HG03025 (cell line): ENCODE measurements around the gene PCDHGC4.

Experiments used
- ATAC-seq: cut with Tn5 transposase; IDR thresholded peaks from one replicate; pipeline ENCODE4 v1.9.1; 2021; ENCODE audit warnings: mild to moderate bottlenecking, moderate library complexity; ENCODE audit not compliant: unreplicated experiment, low FRiP score

The PCDHGC4 gene

GRCh38 chr5:141489841-141490240 is 5.0 kb downstream of the PCDHGC4 start:
- ATAC-seq = no peak

- ATAC-seq = no peak
These were observed 5.4 kb downstream of the PCDHGC4 start for GRCh38 chr5:141490271-141490670.

DNA sequence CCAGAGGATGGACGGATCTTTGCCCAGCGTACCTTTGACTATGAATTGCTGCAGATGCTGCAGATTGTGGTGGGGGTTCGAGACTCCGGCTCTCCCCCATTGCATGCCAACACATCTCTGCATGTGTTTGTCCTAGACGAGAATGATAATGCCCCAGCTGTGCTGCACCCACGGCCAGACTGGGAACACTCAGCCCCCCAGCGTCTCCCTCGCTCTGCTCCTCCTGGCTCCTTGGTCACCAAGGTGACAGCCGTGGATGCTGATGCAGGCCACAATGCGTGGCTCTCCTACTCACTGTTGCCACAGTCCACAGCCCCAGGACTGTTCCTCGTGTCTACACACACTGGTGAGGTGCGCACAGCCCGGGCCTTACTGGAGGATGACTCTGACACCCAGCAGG is 5.9 kb downstream of the PCDHGC4 start:
- no peak for ATAC-seq

- no peak for ATAC-seq
These were observed 6.7 kb downstream of the PCDHGC4 start for GRCh38 chr5:141491323-141492167.

DNA sequence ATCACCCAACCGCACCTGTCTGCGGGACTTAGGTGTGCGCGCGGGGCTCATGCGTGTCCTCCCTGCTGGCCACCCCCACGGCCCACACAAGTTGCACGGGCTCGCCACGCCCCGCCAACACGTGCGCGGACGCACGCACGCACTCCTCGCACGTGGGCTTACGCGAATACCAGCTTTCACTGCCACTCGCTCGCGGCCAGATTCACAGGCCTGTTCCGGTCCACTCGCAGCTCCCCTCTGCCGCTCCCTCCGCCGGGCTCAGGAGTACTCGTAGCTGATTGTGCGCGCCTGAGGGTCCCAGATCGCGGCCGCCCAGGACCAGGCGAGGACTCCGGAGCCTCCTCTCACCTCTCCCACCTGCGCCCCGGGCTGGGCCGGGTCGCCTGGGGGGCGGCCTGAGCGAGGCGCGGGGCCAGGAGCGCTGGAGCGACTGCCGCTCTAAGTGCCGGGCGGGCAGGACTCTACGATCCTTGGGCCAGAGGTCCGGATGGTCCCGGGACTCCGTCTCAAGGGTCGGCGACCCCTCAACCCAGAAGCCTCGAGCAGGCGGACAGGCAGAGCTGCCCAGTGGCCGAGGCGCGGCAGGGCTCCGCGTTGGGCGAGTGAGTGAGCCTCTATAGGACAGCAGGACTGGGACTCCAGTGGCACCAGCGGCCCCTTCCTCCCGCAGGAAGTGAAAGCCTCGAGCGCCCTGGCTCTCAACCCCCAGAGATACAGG is 7.5 kb downstream of the PCDHGC4 start:
- no peak for ATAC-seq

GRCh38 chr5:141493500-141494422 is 8.9 kb downstream of the PCDHGC4 start:
- ATAC-seq = no peak

DNA sequence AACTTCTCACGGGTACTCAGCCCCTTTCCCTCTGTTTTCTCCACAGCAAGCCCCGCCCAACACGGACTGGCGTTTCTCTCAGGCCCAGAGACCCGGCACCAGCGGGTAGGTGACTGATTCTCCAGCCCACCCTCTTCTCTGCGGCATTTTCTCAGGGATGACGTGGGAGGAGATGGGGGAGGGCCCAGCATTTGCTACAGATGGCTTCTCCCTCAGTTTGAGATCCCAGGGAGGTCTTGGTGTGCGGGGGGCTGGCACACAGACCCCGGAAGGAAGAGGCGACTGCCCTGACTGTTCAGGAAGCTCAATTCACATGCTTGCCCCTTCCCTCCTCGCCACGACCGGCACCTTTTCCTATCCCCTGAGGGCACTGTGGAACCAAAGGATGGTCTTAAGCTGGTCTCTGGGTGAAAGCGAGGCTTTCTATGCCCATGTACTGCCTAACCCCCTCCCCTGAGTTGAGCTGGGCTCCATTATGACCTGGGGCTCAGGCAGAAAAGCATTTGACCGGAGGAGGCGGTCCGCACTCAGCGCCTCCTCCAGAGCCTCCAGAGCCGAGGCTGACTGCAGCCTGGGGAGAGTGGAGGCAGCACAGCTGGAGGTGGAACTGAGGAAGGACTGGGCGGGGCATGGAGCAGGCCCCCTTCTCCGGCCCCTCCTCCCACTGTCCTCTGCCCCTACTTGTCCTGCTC is 10.1 kb downstream of the PCDHGC4 start:
- no peak for ATAC-seq

GRCh38 chr5:141495453-141495811 is 10.6 kb downstream of the PCDHGC4 start:
- no peak for ATAC-seq

DNA sequence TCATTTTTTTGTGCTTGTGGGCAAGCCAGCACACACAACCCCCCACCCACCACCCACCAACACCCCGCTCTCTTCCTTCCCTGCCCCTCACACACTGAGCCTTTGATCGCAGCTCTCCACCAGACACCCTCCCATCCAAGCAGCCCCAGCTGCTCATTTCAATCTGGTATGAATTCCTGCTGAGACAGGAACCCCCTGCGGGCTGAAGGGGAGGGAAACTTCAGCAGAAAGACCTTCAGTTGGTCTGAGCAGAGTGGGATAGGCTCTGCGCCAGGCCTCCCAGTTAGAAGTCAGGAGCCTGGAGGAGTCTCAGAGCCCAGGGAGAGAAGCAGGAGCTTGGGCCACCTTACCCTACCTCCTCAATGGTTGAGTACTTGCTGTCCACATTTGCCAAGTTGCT is 11.2 kb downstream of the PCDHGC4 start:
- ATAC-seq = no peak

DNA sequence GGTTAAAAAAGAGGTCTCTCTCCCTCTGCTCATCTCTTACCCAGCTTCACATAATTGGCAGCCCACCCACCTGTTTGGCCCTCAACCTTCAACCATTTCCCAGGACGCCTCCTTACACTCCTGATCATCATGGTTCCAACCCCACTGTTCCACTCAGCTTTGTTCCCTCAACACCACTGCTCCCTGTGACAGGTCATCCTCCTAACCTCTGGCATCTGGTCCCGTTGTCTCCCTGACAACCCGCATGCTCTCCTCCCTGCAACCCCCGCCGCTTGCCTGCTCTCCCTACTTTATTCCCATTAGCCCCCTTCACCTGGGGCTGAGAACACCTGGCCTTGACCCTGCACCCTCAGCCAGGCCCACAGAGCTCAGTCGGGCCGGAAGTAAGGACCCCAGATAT is 16.9 kb downstream of the PCDHGC4 start:
- ATAC-seq = no peak

DNA sequence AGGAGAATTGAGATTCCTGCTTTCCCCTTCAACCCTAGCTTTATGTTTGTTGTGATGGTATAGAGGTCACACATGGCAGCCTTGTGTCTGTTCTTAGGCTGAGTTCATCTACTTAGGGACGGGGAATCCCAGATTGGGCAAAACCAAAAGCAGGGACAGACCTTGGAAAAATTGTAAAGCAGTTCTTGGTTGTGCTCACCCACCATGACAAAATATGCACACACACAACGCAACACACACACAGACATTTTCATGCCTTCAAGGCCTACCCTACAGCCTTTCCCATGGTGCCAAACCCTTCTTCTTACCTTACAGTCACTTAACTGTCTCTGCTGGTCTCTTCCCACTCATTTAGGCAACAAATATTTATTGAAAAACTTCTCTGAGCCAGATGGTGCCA is 18.9 kb downstream of the PCDHGC4 start:
- ATAC-seq = no peak

- no peak for ATAC-seq
These were observed 19.4 kb downstream of the PCDHGC4 start for GRCh38 chr5:141504216-141504615.

DNA sequence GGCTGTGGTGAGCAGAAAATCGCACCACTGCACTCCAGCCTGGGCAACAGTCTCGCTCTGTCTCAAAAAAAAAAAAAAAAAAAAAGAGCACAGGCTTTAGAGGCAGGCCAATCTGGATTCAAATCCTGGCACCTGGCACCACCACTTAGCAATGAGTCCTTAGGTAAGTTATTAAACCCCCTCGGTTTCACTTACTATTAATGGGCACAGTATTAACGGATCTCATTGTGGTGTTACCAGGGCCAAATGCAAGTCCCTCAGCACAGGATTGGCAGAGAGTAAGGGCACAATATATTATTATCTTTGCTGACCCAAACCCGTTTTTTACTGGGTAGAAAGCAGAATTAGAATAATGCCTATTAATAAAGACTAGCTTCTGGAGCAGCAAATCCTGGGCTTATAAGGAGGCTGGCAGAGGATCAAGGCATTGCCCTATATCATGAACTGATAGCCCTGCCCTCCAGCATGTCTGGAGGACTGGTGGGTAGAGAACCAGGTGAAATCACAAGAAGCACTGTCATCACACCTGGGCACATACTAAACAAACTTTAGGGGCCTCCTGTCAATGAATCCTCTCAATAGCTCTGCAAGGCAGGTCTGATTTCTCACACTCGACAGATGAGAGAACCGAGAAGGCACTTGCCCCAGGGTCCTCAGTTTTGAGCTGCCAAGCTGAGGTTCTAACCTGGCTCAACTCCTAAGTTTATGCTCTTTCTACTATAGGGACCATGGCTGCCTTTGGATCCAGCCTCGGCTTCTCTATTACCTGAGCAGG is 21.7 kb downstream of the PCDHGC4 start:
- ATAC-seq = no peak

- ATAC-seq = peak; percentile 52
These were observed 22.7 kb downstream of the PCDHGC4 start for GRCh38 chr5:141507387-141508091.

GRCh38 chr5:141508440-141508797 is 23.6 kb downstream of the PCDHGC4 start:
- ATAC-seq = no peak

DNA sequence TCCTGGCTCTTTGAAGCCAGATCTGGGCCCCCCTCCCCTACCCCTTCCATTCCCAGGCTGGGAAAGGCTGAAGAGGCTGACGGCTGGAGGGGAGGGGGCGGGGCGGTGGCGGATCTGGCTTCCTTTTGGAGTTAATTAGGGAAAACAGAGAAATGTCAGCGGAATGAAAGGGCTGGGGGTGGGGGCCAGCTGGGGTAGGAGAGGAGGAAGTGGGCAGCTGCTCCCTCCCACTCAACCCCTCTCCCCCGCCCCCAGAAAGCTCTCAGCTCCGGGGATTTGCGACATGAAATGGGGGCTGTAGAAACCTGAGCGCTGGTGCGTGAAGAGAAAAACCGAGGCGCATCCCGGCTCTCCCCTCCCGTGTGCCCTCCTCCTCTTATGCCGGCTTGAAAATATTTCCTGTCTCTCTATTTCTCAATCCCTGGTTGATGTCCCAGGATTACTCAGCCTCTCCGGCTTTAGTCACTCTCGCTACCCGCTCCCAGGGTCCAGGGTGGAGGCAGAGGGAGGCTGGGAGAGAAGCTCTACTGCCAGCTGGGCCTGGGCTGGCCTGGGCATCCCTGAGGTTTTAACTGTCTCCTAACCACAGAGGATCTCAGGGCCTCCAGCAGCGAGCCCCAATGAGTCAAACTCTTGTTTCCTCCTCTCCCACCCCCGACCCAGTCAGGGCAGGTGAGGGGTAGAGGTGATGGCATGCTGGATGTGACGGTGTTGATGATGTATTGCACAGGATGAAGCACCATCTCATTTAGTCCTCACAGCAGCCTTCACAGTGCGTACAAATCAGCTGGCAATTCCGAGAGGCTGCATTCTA is 24.2 kb downstream of the PCDHGC4 start:
- no peak for ATAC-seq

GRCh38 chr5:141510160-141510559 is 25.3 kb downstream of the PCDHGC4 start:
- no peak for ATAC-seq
